SW480 (cell line): ENCODE measurements around the gene KIF5C.
A peak's percentile ranks its signal among the peaks of the same experiment; 100 is the strongest.

Experiments used
- DNase-seq: peaks from one replicate; pipeline ENCODE4 v3.0.0-alpha.2; 2016; ENCODE audit warnings: low spot score

The KIF5C gene

GRCh38 chr2:148992448-148992847, 117.4 kb downstream of the KIF5C start:
- no peak for DNase-seq

- DNase-seq = no peak
These were observed 118.3 kb downstream of the KIF5C start for GRCh38 chr2:148993351-148993750.

GRCh38 chr2:148994341-148994740, 119.3 kb downstream of the KIF5C start:
- no peak for DNase-seq

GRCh38 chr2:148996805-148997204, 121.8 kb downstream of the KIF5C start:
- DNase-seq = no peak

GRCh38 chr2:148998165-148998830, 123.3 kb downstream of the KIF5C start:
- no peak for DNase-seq

GRCh38 chr2:148998831-148999200, 123.8 kb downstream of the KIF5C start:
- DNase-seq = no peak

GRCh38 chr2:148999451-148999921, 124.5 kb downstream of the KIF5C start:
- DNase-seq = no peak

GRCh38 chr2:149000158-149000938, 125.3 kb downstream of the KIF5C start:
- DNase-seq = no peak

GRCh38 chr2:149001496-149001895, 126.5 kb downstream of the KIF5C start:
- no peak for DNase-seq

- DNase-seq = no peak
These were observed 127.4 kb downstream of the KIF5C start for GRCh38 chr2:149002378-149002890.

- DNase-seq = no peak
These were observed 128.1 kb downstream of the KIF5C start for GRCh38 chr2:149002891-149003740.

- peak; percentile 56 for DNase-seq
These were observed 129.8 kb downstream of the KIF5C start for GRCh38 chr2:149004836-149005235.

- DNase-seq = no peak
These were observed 130.5 kb downstream of the KIF5C start for GRCh38 chr2:149005471-149006077.

- DNase-seq = no peak
These were observed 132.0 kb downstream of the KIF5C start for GRCh38 chr2:149006883-149007543.

GRCh38 chr2:149008381-149008780, 133.4 kb downstream of the KIF5C start:
- no peak for DNase-seq

GRCh38 chr2:149009576-149010461, 134.8 kb downstream of the KIF5C start:
- no peak for DNase-seq

- no peak for DNase-seq
These were observed 137.5 kb downstream of the KIF5C start for GRCh38 chr2:149012545-149012944.

GRCh38 chr2:149015501-149015900, 140.5 kb downstream of the KIF5C start:
- DNase-seq = no peak

GRCh38 chr2:149015926-149016563, 141.0 kb downstream of the KIF5C start:
- DNase-seq = no peak
